Left lung (tissue), 10 donors: ENCODE data around the gene SH3BGRL2. TPM values are rescaled to one million over a fixed set of nuclear protein-coding genes. Genes with fewer than 3 reads are reported as not detected.

Experiments used
- ATAC-seq: fragments of 200-7000 bp; cut with Tn5 transposase; one replicate; pipeline ENCODE4 v1.9.1; 2020; ENCODE audit warnings: moderate library complexity
- DNase-seq, 4 donors: peaks; one replicate each; pipeline ENCODE4 v3.0.0-alpha.2; 2013 to 2020
- H3K27ac ChIP-seq, 2 donors: fragments of 200-600 bp; sonication (generic) in 1 of 2; one replicate each; pipeline versions ENCODE4 v1.5.0 to v1.8.0; 2020 to 2021
- H3K27me3 ChIP-seq, 2 donors: fragments of 200-600 bp; sonication (generic) in 1 of 2; one replicate each; pipeline versions ENCODE4 v1.5.0 to v1.8.0; 2020 to 2021
- H3K36me3 ChIP-seq, 2 donors: fragments of 200-600 bp; sonication (generic) in 1 of 2; one replicate each; pipeline versions ENCODE4 v1.5.0 to v1.8.0; 2020 to 2021
- H3K4me1 ChIP-seq, 2 donors: fragments of 200-600 bp; one replicate each; pipeline ENCODE4 v1.8.0; 2021
- H3K4me3 ChIP-seq, 2 donors: fragments of 200-600 bp; sonication (generic) in 1 of 2; one replicate each; pipeline versions ENCODE4 v1.5.0 to v1.8.0; 2020 to 2021; ENCODE audit warnings: mild to moderate bottlenecking in 1 of 2
- H3K9me3 ChIP-seq, 2 donors: fragments of 200-600 bp; sonication (generic) in 1 of 2; one replicate each; pipeline versions ENCODE4 v1.5.0 to v1.8.0; 2020 to 2021
- CTCF ChIP-seq, 2 donors: fragments of 200-600 bp; sonication (generic) in 1 of 2; IDR thresholded peaks; one replicate each; pipeline versions ENCODE4 v1.5.0 to v1.8.0; 2021; ENCODE audit warnings: antibody characterized with exemption in 2 of 2
- intact Hi-C, 2 donors: fragments of 100-400 bp; cut with DNase I; formaldehyde crosslinking; loops; one replicate each; pipeline versions ENCODE4 v1.11.2 to v1.14.2; 2022
- polyA plus RNA-seq, 6 donors: library from polyadenylated mRNA; unstranded; fragments of 120-200 nt; gene quantifications; one replicate each; pipeline ENCODE4 v1.2.1, GENCODE V29; 2013; ENCODE audit not compliant: insufficient read length in 6 of 6
- total RNA-seq, 2 donors: library from RNA; stranded (reverse); fragmentation: NEBNext Ultra II Directional; extraction: Animal tissue kit (Norgen Biotek cat#: 25700); gene quantifications; one replicate each; pipeline ENCODE4 v1.2.1, GENCODE V29; 2021
- donor health status: DM: no; HTN: yes; CAD: no.
- donor health status: DM: no; HTN: no; CAD: no.

The SH3BGRL2 gene
- total and polyA plus RNA-seq, 8 donors: 22.0 to 45.7 (median 38.9) TPM

GRCh38 chr6:79706527-79706926 lies 75.4 kb downstream of the SH3BGRL2 start:
- Histone ChIP-seq H3K27ac (no peak overlapping the region), H3K36me3 (no peaks in the 10 kb centered on the region), H3K9me3 (no peaks in the 10 kb centered on the region), H3K4me1 (no peaks in the 10 kb centered on the region), H3K27me3 (no peaks in the 10 kb centered on the region), H3K4me3 (no peak overlapping the region)
- no peak for DNase-seq
- no peak for ATAC-seq
- intact Hi-C loops: no loop called here
- no peak for TF ChIP-seq CTCF (IDR thresholded peaks at IDR 0.05)

- no peak for ATAC-seq
- H3K4me1 ChIP-seq: no peaks in the 10 kb centered on the region
- H3K27ac ChIP-seq: no peak overlapping the region
- no peaks in the 10 kb centered on the region for H3K27me3 ChIP-seq
- intact Hi-C loops: no loop called here
- no peaks in the 10 kb centered on the region for H3K36me3 ChIP-seq
- TF ChIP-seq CTCF (IDR thresholded peaks at IDR 0.05): no peak
- no peak overlapping the region for H3K4me3 ChIP-seq
- H3K9me3 ChIP-seq: no peaks in the 10 kb centered on the region
- DNase-seq: no peak
Observed at GRCh38 chr6:79707621-79708020, 76.5 kb downstream of the SH3BGRL2 start.

- Histone ChIP-seq H3K27ac (no peak overlapping the region), H3K36me3 (no peaks in the 10 kb centered on the region), H3K4me1 (no peaks in the 10 kb centered on the region), H3K9me3 (no peaks in the 10 kb centered on the region), H3K27me3 (no peaks in the 10 kb centered on the region), H3K4me3 (no peak overlapping the region)
- intact Hi-C loops: no loop called here
- no peak for ATAC-seq
- TF ChIP-seq CTCF (IDR thresholded peaks at IDR 0.05): no peak
- no peak for DNase-seq
Observed at GRCh38 chr6:79708095-79708791, 77.1 kb downstream of the SH3BGRL2 start.

- no peak for TF ChIP-seq CTCF (IDR thresholded peaks at IDR 0.05)
- Histone ChIP-seq H3K4me1 (no peaks in the 10 kb centered on the region), H3K27me3 (no peaks in the 10 kb centered on the region), H3K27ac (no peak overlapping the region), H3K36me3 (no peaks in the 10 kb centered on the region), H3K9me3 (no peaks in the 10 kb centered on the region), H3K4me3 (no peak overlapping the region)
- ATAC-seq (no peak), DNase-seq (peak in 1 of 4 donors; percentile 54)
- intact Hi-C loops: loop anchor here in 1 of 2 donors (10.0 kb wide), 1 partner anchor 135 kb away; no protein-coding TSS in a partner anchor
Observed at GRCh38 chr6:79710127-79710526, 79.0 kb downstream of the SH3BGRL2 start.

GRCh38 chr6:79711167-79711566 lies 80.0 kb downstream of the SH3BGRL2 start:
- DNase-seq (no peak), ATAC-seq (no peak)
- no peaks in the 10 kb centered on the region for H3K36me3 ChIP-seq
- H3K27me3 ChIP-seq: no peaks in the 10 kb centered on the region
- no peaks in the 10 kb centered on the region for H3K9me3 ChIP-seq
- TF ChIP-seq CTCF (IDR thresholded peaks at IDR 0.05): no peak
- no peak overlapping the region for H3K27ac ChIP-seq
- intact Hi-C loops: loop anchor here in 1 of 2 donors (10.0 kb wide), 1 partner anchor 136 kb away; no protein-coding TSS in a partner anchor
- no peaks in the 10 kb centered on the region for H3K4me1 ChIP-seq
- H3K4me3 ChIP-seq: no peak overlapping the region
